GM12878 (cell line): ENCODE results near the gene MFAP3L. TPM values are rescaled to one million over a fixed set of nuclear protein-coding genes. Genes with fewer than 3 reads are reported as not detected.

Experiments
- ATAC-seq: fragments of 200-7000 bp; cut with Tn5 transposase; 3 replicates; pipeline ENCODE4 v1.9.1; 2020; ENCODE audit warnings: mild to moderate bottlenecking, moderate library complexity
- BruUV-seq: library from RNA; stranded (reverse); fragments of 400-500 nt; replicated peaks from 2 replicates; lab custom pipeline; 2021; lab: Mats Ljungman, UMichigan
- CTCF ChIA-PET: fragments of 300-600 bp; sonication (Branson Sonifier 250); formaldehyde crosslinking; extraction: SDS; loops from one replicate; lab custom pipeline; 2021; ENCODE audit warnings: inconsistent platforms; lab: Yijun Ruan, JAX
- POLR2A ChIA-PET: fragments of 350-600 bp; formaldehyde crosslinking; extraction: SDS; loops from one replicate; lab custom pipeline; 2021; ENCODE audit warnings: inconsistent platforms; lab: Charles Lee
- RAD21 ChIA-PET: fragments of 300-600 bp; sonication (Branson Sonifier 250); formaldehyde crosslinking; loops from one replicate; lab custom pipeline; 2023; ENCODE audit warnings: antibody characterized with exemption; ENCODE audit not compliant: unreplicated experiment; lab: Charles Lee
- SMC1A ChIA-PET: fragments of 300-600 bp; sonication (Branson Sonifier 250); formaldehyde crosslinking; loops from one replicate; lab custom pipeline; 2023; ENCODE audit not compliant: unreplicated experiment, uncharacterized antibody; lab: Charles Lee
- DNase-seq: peaks from one replicate; pipeline ENCODE4 v3.0.0-alpha.2; 2011; ENCODE audit warnings: low read depth, low spot score
- FAIRE-seq: peaks from 3 replicates; lab custom pipeline; 2011; peaks lifted over from hg19 to GRCh38; lab: Jason Lieb, UNC
- H2AFZ ChIP-seq: 2 replicates; pipeline ENCODE4 v1.6.0; 2011; ENCODE audit warnings: low read depth, low read length, control low read depth; ENCODE audit not compliant: control insufficient read depth
- H3K27ac ChIP-seq: 2 replicates; pipeline ENCODE4 v1.5.1; 2011; ENCODE audit warnings: control low read depth; ENCODE audit not compliant: control insufficient read depth, insufficient read depth
- H3K27me3 ChIP-seq, 2 experiments: replicated peaks in 1 of 2; 2 replicates each; pipeline versions ENCODE4 v1.6.0 to v1.6.1; 2011; ENCODE audit warnings: low read length in 1 of 2; ENCODE audit not compliant: control insufficient read depth in 2 of 2, insufficient read depth in 2 of 2
- H3K36me3 ChIP-seq, 2 experiments: 2 replicates each; pipeline ENCODE4 v1.5.1; 2011; ENCODE audit warnings: low read length in 1 of 2; ENCODE audit not compliant: control insufficient read depth in 2 of 2, insufficient read depth in 2 of 2
- H3K4me1 ChIP-seq: 2 replicates; pipeline ENCODE4 v1.6.1; 2011; ENCODE audit warnings: mild to moderate bottlenecking, low read length, moderate library complexity, mixed read lengths; ENCODE audit not compliant: control insufficient read depth, insufficient read depth
- H3K4me2 ChIP-seq: 2 replicates; pipeline ENCODE4 v1.6.0; 2011; ENCODE audit warnings: control low read depth; ENCODE audit not compliant: control insufficient read depth, insufficient read depth
- H3K4me3 ChIP-seq: fragments of 200-600 bp; sonication (generic); 2 replicates; pipeline ENCODE4 v1.5.1; 2016
- H3K79me2 ChIP-seq: 2 replicates; pipeline ENCODE4 v1.6.0; 2011; ENCODE audit warnings: low read length; ENCODE audit not compliant: control insufficient read depth, insufficient read depth
- H3K9ac ChIP-seq: 2 replicates; pipeline ENCODE4 v1.8.0; 2011; ENCODE audit warnings: low read length, control low read depth, mixed read lengths; ENCODE audit not compliant: control insufficient read depth, insufficient read depth
- H3K9me3 ChIP-seq: replicated peaks from 3 replicates; pipeline ENCODE4 v1.5.1; 2011; ENCODE audit warnings: mild to moderate bottlenecking, low read length; ENCODE audit not compliant: control insufficient read depth, insufficient read depth
- H4K20me1 ChIP-seq: 2 replicates; pipeline ENCODE4 v1.6.0; 2011; ENCODE audit not compliant: control insufficient read depth, insufficient read depth
- SREBF2 ChIP-seq: IDR thresholded peaks from 2 replicates; pipeline ENCODE4 v1.6.1; 2012; ENCODE audit warnings: mild to moderate bottlenecking, low read length
- ZBTB33 ChIP-seq: fragments of 450-650 bp; IDR thresholded peaks from 2 replicates; pipeline ENCODE4 v1.6.1; 2017; ENCODE audit warnings: mild to moderate bottlenecking
- WGBS: methylation state at CpG from one replicate; pipeline ENCODE4 v1.1.6; 2016; ENCODE audit warnings: low lambda C conversion rate; ENCODE audit not compliant: insufficient replicate concordance, insufficient coverage; ENCODE audit errors: missing lambda C conversion rate; 5-methylcytosine and 5-hydroxymethylcytosine counted together
- in situ Hi-C: fragments of 300-500 bp; cut with MboI; formaldehyde crosslinking; loops from 9 replicates; pipeline ENCODE4 v1.14.3; 2018; ENCODE audit warnings: mixed read lengths
- intact Hi-C: fragments of 100-400 bp; cut with micrococcal nuclease; formaldehyde crosslinking; loops from one replicate; pipeline ENCODE4 v1.14.2; 2022; ENCODE audit not compliant: unreplicated experiment
- polyA plus RNA-seq, 11 experiments: library from polyadenylated mRNA; depleted of rRNA in 4 of 11; unstranded in 6 of 11; stranded (reverse) in 5 of 11; fragments of >200 nt; fragmentation: Nextera tagmentation in 4 of 11; fragmentation: Illumina TruSeq in 1 of 11; extraction: Ambion mirVana in 4 of 11; extraction: Trizol in 1 of 11; gene quantifications; 1 replicate in 1 of 11; 2 replicates in 10 of 11; pipeline versions ENCODE4 v1.2.1 to v1.2.3, GENCODE V29; 2011 to 2016; ENCODE audit warnings: inconsistent platforms in 2 of 11, missing spikeins in 2 of 11, low read depth in 1 of 11
- total RNA-seq, 4 experiments: library from RNA; depleted of rRNA in 3 of 4; stranded (reverse); fragments of >200 nt in 3 of 4; fragmentation: Illumina TruSeq in 1 of 4; extraction: Trizol in 1 of 4; gene quantifications; 2 replicates each; pipeline versions ENCODE4 v1.2.1 to v1.2.3, GENCODE V29; 2013 to 2021
- TF ChIP-seq, protein P1 (sequence below): fragments of 450-650 bp; formaldehyde crosslinking; IDR thresholded peaks from 2 replicates; pipeline ENCODE4 v1.4.0; 2022; ENCODE audit warnings: mild to moderate bottlenecking, moderate library complexity
- TF ChIP-seq, protein P2 (sequence below), 3 experiments: IDR thresholded peaks in 2 of 3; conservative IDR thresholded peaks in 1 of 3; 2 replicates each; pipeline ENCODE4 v1.5.1; 2011; ENCODE audit warnings: low read depth in 3 of 3, low read length in 3 of 3, mild to moderate bottlenecking in 3 of 3, control low read depth in 2 of 3, moderate library complexity in 2 of 3, inconsistent platforms in 1 of 3, mixed read lengths in 1 of 3; ENCODE audit not compliant: control insufficient read depth in 2 of 3, insufficient read depth in 1 of 3; ENCODE audit errors: extremely low read depth in 1 of 3

MFAP3L gene
- total and polyA plus RNA-seq, 10 of the 15 experiments (the other 5 are each of a cell fraction or from before 2014, with no cell fraction given): 0.10 to 3.0 TPM; not detected in 8

GRCh38 chr4:170015285-170015684 is 10.9 kb downstream of the MFAP3L start:
- in situ Hi-C loops (no loop called here), intact Hi-C loops (no loop called here)
- H3K9me3 ChIP-seq: no peaks in the 10 kb centered on the region
- ChIA-PET POLR2A (no interaction called here), RAD21 (no interaction called here), CTCF (interaction anchor here (1.1 kb wide), 1 partner anchor 9 kb away, joined by 4 read pairs; no protein-coding TSS in a partner anchor), SMC1A (no interaction called here)
- DNase-seq: no peak
- no TSS peak for BruUV-seq
- H3K79me2 ChIP-seq: no peaks in the 10 kb centered on the region
- H3K27ac ChIP-seq: no peak overlapping the region
- no peak overlapping the region for H3K9ac ChIP-seq
- no peak overlapping the region for H3K4me3 ChIP-seq
- H2AFZ ChIP-seq: no peak overlapping the region
- no peak for ATAC-seq
- 41% methylated on average over 4 of the region's 4 CpGs for WGBS
- TF ChIP-seq, protein P1, sequence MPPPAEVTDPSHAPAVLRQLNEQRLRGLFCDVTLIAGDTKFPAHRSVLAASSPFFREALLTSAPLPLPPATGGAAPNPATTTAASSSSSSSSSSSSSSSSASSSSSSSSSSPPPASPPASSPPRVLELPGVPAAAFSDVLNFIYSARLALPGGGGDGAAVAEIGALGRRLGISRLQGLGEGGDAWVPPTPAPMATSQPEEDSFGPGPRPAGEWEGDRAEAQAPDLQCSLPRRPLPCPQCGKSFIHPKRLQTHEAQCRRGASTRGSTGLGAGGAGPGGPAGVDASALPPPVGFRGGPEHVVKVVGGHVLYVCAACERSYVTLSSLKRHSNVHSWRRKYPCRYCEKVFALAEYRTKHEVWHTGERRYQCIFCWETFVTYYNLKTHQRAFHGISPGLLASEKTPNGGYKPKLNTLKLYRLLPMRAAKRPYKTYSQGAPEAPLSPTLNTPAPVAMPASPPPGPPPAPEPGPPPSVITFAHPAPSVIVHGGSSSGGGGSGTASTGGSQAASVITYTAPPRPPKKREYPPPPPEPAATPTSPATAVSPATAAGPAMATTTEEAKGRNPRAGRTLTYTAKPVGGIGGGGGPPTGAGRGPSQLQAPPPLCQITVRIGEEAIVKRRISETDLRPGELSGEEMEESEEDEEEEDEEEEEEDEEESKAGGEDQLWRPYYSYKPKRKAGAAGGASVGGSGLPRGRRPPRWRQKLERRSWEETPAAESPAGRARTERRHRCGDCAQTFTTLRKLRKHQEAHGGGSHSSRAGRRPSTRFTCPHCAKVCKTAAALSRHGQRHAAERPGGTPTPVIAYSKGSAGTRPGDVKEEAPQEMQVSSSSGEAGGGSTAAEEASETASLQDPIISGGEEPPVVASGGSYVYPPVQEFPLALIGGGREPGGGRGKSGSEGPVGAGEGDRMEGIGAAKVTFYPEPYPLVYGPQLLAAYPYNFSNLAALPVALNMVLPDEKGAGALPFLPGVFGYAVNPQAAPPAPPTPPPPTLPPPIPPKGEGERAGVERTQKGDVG (CRISPR knock-in tag): no peak
- TF ChIP-seq ZBTB33 (no peak), SREBF2 (no peak)
- TF ChIP-seq, protein P2, sequence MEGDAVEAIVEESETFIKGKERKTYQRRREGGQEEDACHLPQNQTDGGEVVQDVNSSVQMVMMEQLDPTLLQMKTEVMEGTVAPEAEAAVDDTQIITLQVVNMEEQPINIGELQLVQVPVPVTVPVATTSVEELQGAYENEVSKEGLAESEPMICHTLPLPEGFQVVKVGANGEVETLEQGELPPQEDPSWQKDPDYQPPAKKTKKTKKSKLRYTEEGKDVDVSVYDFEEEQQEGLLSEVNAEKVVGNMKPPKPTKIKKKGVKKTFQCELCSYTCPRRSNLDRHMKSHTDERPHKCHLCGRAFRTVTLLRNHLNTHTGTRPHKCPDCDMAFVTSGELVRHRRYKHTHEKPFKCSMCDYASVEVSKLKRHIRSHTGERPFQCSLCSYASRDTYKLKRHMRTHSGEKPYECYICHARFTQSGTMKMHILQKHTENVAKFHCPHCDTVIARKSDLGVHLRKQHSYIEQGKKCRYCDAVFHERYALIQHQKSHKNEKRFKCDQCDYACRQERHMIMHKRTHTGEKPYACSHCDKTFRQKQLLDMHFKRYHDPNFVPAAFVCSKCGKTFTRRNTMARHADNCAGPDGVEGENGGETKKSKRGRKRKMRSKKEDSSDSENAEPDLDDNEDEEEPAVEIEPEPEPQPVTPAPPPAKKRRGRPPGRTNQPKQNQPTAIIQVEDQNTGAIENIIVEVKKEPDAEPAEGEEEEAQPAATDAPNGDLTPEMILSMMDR (IDR thresholded peaks at IDR 0.05 in 2 of 3, conservative IDR thresholded peaks at IDR 0.05 in 1 of 3; ENCODE audit: control insufficient read depth in 2 of 3, extremely low read depth in 1 of 3, insufficient read depth in 1 of 3, low read depth in 3 of 3, low read length in 3 of 3): no peak
- H3K27me3 ChIP-seq: no peaks in the 10 kb centered on the region
- FAIRE-seq: no peak
- H4K20me1 ChIP-seq: no peaks in the 10 kb centered on the region
- H3K4me1 ChIP-seq: no peaks in the 10 kb centered on the region
- H3K36me3 ChIP-seq: no peaks in the 10 kb centered on the region
- H3K4me2 ChIP-seq: no peak overlapping the region
